ENCODE results near the gene EIF2B1. TPM values are rescaled to one million over a fixed set of nuclear protein-coding genes. Genes with fewer than 3 reads are reported as not detected.

EIF2B1 gene
- 42.3 and 46.3 TPM in 2 replicates for total RNA-seq

GRCh38 chr12:123633379-123634141, at the start of gene EIF2B1, which contains the start of gene GTF2H3:
Gene EIF2B1 (minus strand): TSS chr12:123633686. CDS start chr12:123633557, 129 bp downstream.
Gene GTF2H3 (plus strand): TSS chr12:123633829. CDS start chr12:123633860, 31 bp downstream.

GRCh38 chr12:123670882-123671728, 37.6 kb upstream of the EIF2B1 start, which contains the start of gene TCTN2:
Gene TCTN2 (plus strand): TSS chr12:123671113. CDS start chr12:123671241, 128 bp downstream.

GRCh38 chr12:123601602-123602489, 31.6 kb downstream of the EIF2B1 start, which contains the start of gene DDX55:
Gene DDX55 (plus strand): TSS chr12:123602099. CDS start chr12:123602149, 50 bp downstream.

Other genes with a start within 250 kb of the EIF2B1 start
- 67.6 and 72.7 TPM in 2 replicates for gene KMT5A, start 249.6 kb downstream of the EIF2B1 start, total RNA-seq
- 29.6 and 35.2 TPM in 2 replicates for gene RILPL2, start 197.0 kb downstream of the EIF2B1 start, total RNA-seq
- 21.5 and 25.0 TPM in 2 replicates for gene SNRNP35, start 175.5 kb downstream of the EIF2B1 start, total RNA-seq
- 12.0 and 13.2 TPM in 2 replicates for gene RILPL1, start 100.0 kb downstream of the EIF2B1 start, total RNA-seq
- 484 and 519 TPM in 2 replicates for gene TMED2, start 49.1 kb downstream of the EIF2B1 start, total RNA-seq
- gene DDX55, start 31.6 kb downstream of the EIF2B1 start, total RNA-seq, result 13.2 and 19.6 TPM in 2 replicates
- 25.4 and 27.8 TPM in 2 replicates for gene GTF2H3, start 143 bp upstream of the EIF2B1 start, total RNA-seq
- 11.6 and 15.4 TPM in 2 replicates for gene TCTN2, start 37.4 kb upstream of the EIF2B1 start, total RNA-seq
- 16.4 and 22.2 TPM in 2 replicates for gene ATP6V0A2, start 78.7 kb upstream of the EIF2B1 start, total RNA-seq
- gene DNAH10, start 128.6 kb upstream of the EIF2B1 start, total RNA-seq, result 0.13 TPM in 1 of 2 replicates, not detected in the other

Data from aortic smooth muscle cell (primary cell).